Breast epithelium (tissue), 4 donors: ENCODE measurements around the gene MBD2. TPM values are rescaled to one million over a fixed set of nuclear protein-coding genes. Genes with fewer than 3 reads are reported as not detected.

Source experiments
- DNase-seq, 2 donors: peaks; one replicate each; pipeline ENCODE4 v3.0.0-alpha.2; 2019; ENCODE audit warnings: low spot score in 2 of 2
- H3K27ac ChIP-seq, 2 donors: fragments of 200-600 bp; sonication (generic) in 1 of 2; one replicate each; pipeline ENCODE4 v1.5.1; 2016 to 2019; ENCODE audit warnings: mild to moderate bottlenecking in 1 of 2
- H3K27me3 ChIP-seq, 2 donors: fragments of 200-600 bp; sonication (generic) in 1 of 2; one replicate each; pipeline versions ENCODE4 v1.5.1 to v1.6.0; 2017 to 2019; ENCODE audit warnings: control low read depth in 1 of 2, mild to moderate bottlenecking in 1 of 2
- H3K36me3 ChIP-seq: fragments of 200-600 bp; one replicate; pipeline ENCODE4 v1.5.1; 2019
- H3K4me1 ChIP-seq, 2 donors: fragments of 200-600 bp; sonication (generic); one replicate each; pipeline ENCODE4 v1.5.1; 2016 to 2019; ENCODE audit warnings: control low read depth in 1 of 2
- H3K4me3 ChIP-seq, 3 donors: fragments of 200-600 bp; sonication (generic); 1 replicate in 2 of 3; 2 replicates in 1 of 3; pipeline ENCODE4 v1.5.1; 2016 to 2019; ENCODE audit warnings: mild to moderate bottlenecking in 3 of 3, moderate library complexity in 2 of 3
- H3K9me3 ChIP-seq, 2 donors: fragments of 200-600 bp; sonication (generic) in 1 of 2; one replicate each; pipeline ENCODE4 v1.5.1; 2016 to 2019; ENCODE audit warnings: control low read depth in 1 of 2
- POLR2A ChIP-seq: fragments of 450-650 bp; IDR thresholded peaks from one replicate; pipeline ENCODE4 v1.6.1; 2016; ENCODE audit warnings: antibody characterized with exemption, mild to moderate bottlenecking, moderate library complexity
- POLR2AphosphoS5 ChIP-seq, 3 donors: sonication (generic); formaldehyde crosslinking; IDR thresholded peaks; one replicate each; pipeline ENCODE4 v1.6.1; 2017; ENCODE audit warnings: antibody characterized with exemption in 3 of 3
- intact Hi-C: fragments of 100-400 bp; cut with DNase I; formaldehyde crosslinking; loops from one replicate; pipeline ENCODE4 v1.15.1; 2023; ENCODE audit warnings: low total_unique reads
- total RNA-seq, 3 donors: library from RNA; depleted of rRNA; stranded (reverse); fragments of >200 nt; gene quantifications; one replicate each; pipeline ENCODE4 v1.1.0, GENCODE V29; 2016
- TF ChIP-seq, protein P1 (sequence below), 3 donors: fragments of 450-650 bp; IDR thresholded peaks; one replicate each; pipeline ENCODE4 v1.5.1; 2016 to 2017; ENCODE audit warnings: antibody characterized with exemption in 3 of 3, mild to moderate bottlenecking in 3 of 3, moderate library complexity in 3 of 3

Gene MBD2
- total RNA-seq, 3 donors from 2014 or later = 46.2 to 61.9 (median 50.6) TPM

- no peak for DNase-seq
- intact Hi-C loops = no loop called here
- Histone ChIP-seq H3K27ac (no peak overlapping the region), H3K4me3 (no peak overlapping the region), H3K9me3 (no peaks in the 10 kb centered on the region), H3K4me1 (no peaks in the 10 kb centered on the region), H3K27me3 (no peaks in the 10 kb centered on the region), H3K36me3 (no peaks in the 10 kb centered on the region)
- TF ChIP-seq POLR2AphosphoS5 (IDR thresholded peaks at IDR 0.05) = no peak
- TF ChIP-seq, protein P1, sequence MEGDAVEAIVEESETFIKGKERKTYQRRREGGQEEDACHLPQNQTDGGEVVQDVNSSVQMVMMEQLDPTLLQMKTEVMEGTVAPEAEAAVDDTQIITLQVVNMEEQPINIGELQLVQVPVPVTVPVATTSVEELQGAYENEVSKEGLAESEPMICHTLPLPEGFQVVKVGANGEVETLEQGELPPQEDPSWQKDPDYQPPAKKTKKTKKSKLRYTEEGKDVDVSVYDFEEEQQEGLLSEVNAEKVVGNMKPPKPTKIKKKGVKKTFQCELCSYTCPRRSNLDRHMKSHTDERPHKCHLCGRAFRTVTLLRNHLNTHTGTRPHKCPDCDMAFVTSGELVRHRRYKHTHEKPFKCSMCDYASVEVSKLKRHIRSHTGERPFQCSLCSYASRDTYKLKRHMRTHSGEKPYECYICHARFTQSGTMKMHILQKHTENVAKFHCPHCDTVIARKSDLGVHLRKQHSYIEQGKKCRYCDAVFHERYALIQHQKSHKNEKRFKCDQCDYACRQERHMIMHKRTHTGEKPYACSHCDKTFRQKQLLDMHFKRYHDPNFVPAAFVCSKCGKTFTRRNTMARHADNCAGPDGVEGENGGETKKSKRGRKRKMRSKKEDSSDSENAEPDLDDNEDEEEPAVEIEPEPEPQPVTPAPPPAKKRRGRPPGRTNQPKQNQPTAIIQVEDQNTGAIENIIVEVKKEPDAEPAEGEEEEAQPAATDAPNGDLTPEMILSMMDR (IDR thresholded peaks at IDR 0.05) = no peak
- TF ChIP-seq POLR2A = no peak
These were observed 30.7 kb upstream of the MBD2 start for GRCh38 chr18:54255141-54255540.

GRCh38 chr18:54254265-54254758 is 29.8 kb upstream of the MBD2 start:
- H3K4me1 ChIP-seq = no peaks in the 10 kb centered on the region
- H3K27ac ChIP-seq = no peak overlapping the region
- DNase-seq = no peak
- TF ChIP-seq, protein P1 (IDR thresholded peaks at IDR 0.05) = no peak
- TF ChIP-seq POLR2A = no peak
- TF ChIP-seq POLR2AphosphoS5 (IDR thresholded peaks at IDR 0.05) = no peak
- no peaks in the 10 kb centered on the region for H3K27me3 ChIP-seq
- intact Hi-C loops = no loop called here
- no peaks in the 10 kb centered on the region for H3K9me3 ChIP-seq
- H3K4me3 ChIP-seq = no peak overlapping the region
- H3K36me3 ChIP-seq = no peaks in the 10 kb centered on the region

DNA sequence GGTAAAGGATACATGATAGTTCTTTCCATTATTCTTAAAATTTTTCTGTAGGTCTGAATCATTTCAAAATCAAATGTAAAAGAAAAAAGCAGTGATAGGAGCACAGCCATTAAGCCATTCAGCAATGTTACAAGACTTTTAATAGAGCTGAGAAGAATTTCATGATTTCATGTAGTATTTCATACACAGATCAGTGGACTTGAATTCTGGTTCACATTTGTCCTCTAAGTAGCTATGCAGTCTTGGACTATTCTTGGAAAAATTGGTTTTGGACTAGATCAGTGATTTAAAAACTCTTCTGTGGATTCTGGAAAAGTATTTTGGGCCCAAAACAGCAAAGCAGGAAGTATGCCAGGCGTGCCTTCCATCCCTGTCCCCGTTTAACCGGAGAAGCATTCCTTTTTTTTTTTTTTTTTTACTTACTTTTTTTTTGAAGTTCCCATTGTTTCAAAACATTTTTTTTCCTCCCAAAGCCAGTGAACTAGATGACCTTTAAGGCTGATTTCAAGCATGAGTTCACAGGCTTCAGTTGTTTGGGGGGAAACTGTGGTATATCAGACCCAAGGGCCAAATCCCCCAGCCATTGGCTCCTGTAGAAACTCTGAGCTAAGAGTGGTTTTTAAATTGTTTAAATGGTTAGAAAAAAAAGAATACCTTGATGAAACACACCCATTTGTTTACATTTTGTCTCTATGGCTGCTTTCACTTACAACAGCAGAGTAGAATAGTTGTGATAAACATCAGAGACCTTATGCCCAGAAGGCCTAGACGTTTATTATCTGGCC is 27.3 kb upstream of the MBD2 start:
- Histone ChIP-seq H3K9me3 (no peaks in the 10 kb centered on the region), H3K36me3 (no peaks in the 10 kb centered on the region), H3K4me1 (no peaks in the 10 kb centered on the region), H3K4me3 (no peak overlapping the region), H3K27ac (peak overlapping the region in 1 of 2 donors; percentile 17), H3K27me3 (no peaks in the 10 kb centered on the region)
- intact Hi-C loops = no loop called here
- DNase-seq = no peak
- TF ChIP-seq, protein P1 (IDR thresholded peaks at IDR 0.05) = no peak
- no peak for TF ChIP-seq POLR2A

DNA sequence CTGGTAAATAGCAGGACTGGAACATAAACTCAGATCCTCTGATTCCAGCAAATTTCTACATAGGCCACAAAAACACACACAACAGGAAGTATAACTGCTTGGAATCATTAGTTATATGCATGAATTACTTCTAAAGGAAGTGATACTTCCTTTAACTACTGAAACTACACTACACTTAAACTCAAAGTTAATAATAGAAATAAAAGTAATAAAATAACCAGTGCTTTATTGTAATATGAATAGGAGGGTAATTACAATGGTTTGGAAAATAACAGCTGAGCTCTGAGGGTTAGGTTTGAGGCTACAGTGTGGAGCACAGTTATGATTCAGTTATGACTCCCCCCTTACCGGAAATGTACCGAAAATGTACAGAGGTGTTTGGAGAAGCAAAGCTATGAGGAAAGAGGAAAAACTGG is 26.4 kb upstream of the MBD2 start:
- H3K4me3 ChIP-seq = no peak overlapping the region
- no peaks in the 10 kb centered on the region for H3K36me3 ChIP-seq
- intact Hi-C loops = no loop called here
- no peaks in the 10 kb centered on the region for H3K27me3 ChIP-seq
- TF ChIP-seq POLR2A = no peak
- TF ChIP-seq POLR2AphosphoS5 (IDR thresholded peaks at IDR 0.05) = no peak
- TF ChIP-seq, protein P1 (IDR thresholded peaks at IDR 0.05) = no peak
- H3K27ac ChIP-seq = no peak overlapping the region
- no peaks in the 10 kb centered on the region for H3K4me1 ChIP-seq
- DNase-seq = no peak
- no peaks in the 10 kb centered on the region for H3K9me3 ChIP-seq

DNA sequence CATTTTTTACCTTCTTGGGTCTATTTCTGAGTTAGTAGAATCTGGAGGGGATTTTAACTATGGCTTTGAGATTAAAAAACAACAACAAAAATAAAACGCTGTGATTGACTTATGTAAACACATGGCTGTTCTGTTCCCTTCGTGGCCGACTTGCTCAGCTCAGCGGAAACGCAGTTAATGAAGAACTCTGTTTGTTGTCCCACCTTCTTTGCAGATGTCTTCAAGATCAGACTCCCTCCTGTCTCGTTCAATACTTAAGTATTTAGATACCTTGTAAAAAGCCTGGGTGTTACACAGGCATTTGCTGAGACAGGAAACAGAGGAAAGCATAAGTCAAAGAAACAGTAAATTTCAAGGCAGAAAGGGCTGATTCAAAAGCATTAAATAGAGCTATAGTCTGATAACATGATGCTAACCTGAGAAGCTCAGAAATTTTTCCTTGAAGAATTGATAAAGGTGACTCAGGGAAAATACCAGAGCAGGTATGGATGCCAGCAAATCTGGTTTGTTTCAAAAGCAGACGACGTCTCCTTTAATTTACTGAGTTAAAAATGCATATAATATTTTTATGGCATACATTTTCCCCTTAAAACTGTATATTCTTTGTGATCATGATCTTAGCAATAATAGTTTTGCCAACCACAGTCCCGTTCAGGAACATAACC is 23.2 kb upstream of the MBD2 start:
- Histone ChIP-seq H3K36me3 (no peaks in the 10 kb centered on the region), H3K4me1 (no peaks in the 10 kb centered on the region), H3K27me3 (no peaks in the 10 kb centered on the region), H3K27ac (peak overlapping the region; percentile 78 to 83), H3K9me3 (no peaks in the 10 kb centered on the region), H3K4me3 (no peak overlapping the region)
- intact Hi-C loops = no loop called here
- no peak for DNase-seq
- TF ChIP-seq, protein P1 (IDR thresholded peaks at IDR 0.05) = no peak
- TF ChIP-seq POLR2A (no peak), POLR2AphosphoS5 (IDR thresholded peaks at IDR 0.05) (no peak)
